GM12878 (cell line): ENCODE results near the gene RPS6KA2. TPM values are rescaled to one million over a fixed set of nuclear protein-coding genes. Genes with fewer than 3 reads are reported as not detected.

Experiments
- ATAC-seq: fragments of 200-7000 bp; cut with Tn5 transposase; 3 replicates; pipeline ENCODE4 v1.9.1; 2020; ENCODE audit warnings: mild to moderate bottlenecking, moderate library complexity
- BruUV-seq: library from RNA; stranded (reverse); fragments of 400-500 nt; replicated peaks from 2 replicates; lab custom pipeline; 2021; lab: Mats Ljungman, UMichigan
- CTCF ChIA-PET: fragments of 300-600 bp; sonication (Branson Sonifier 250); formaldehyde crosslinking; extraction: SDS; loops from one replicate; lab custom pipeline; 2021; ENCODE audit warnings: inconsistent platforms; lab: Yijun Ruan, JAX
- POLR2A ChIA-PET: fragments of 350-600 bp; formaldehyde crosslinking; extraction: SDS; loops from one replicate; lab custom pipeline; 2021; ENCODE audit warnings: inconsistent platforms; lab: Charles Lee
- RAD21 ChIA-PET: fragments of 300-600 bp; sonication (Branson Sonifier 250); formaldehyde crosslinking; loops from one replicate; lab custom pipeline; 2023; ENCODE audit warnings: antibody characterized with exemption; ENCODE audit not compliant: unreplicated experiment; lab: Charles Lee
- SMC1A ChIA-PET: fragments of 300-600 bp; sonication (Branson Sonifier 250); formaldehyde crosslinking; loops from one replicate; lab custom pipeline; 2023; ENCODE audit not compliant: unreplicated experiment, uncharacterized antibody; lab: Charles Lee
- DNase-seq: peaks from one replicate; pipeline ENCODE4 v3.0.0-alpha.2; 2011; ENCODE audit warnings: low read depth, low spot score
- FAIRE-seq: peaks from 3 replicates; lab custom pipeline; 2011; peaks lifted over from hg19 to GRCh38; lab: Jason Lieb, UNC
- H2AFZ ChIP-seq: 2 replicates; pipeline ENCODE4 v1.6.0; 2011; ENCODE audit warnings: low read depth, low read length, control low read depth; ENCODE audit not compliant: control insufficient read depth
- H3K27ac ChIP-seq: 2 replicates; pipeline ENCODE4 v1.5.1; 2011; ENCODE audit warnings: control low read depth; ENCODE audit not compliant: control insufficient read depth, insufficient read depth
- H3K27me3 ChIP-seq, 2 experiments: replicated peaks in 1 of 2; 2 replicates each; pipeline versions ENCODE4 v1.6.0 to v1.6.1; 2011; ENCODE audit warnings: low read length in 1 of 2; ENCODE audit not compliant: control insufficient read depth in 2 of 2, insufficient read depth in 2 of 2
- H3K36me3 ChIP-seq, 2 experiments: 2 replicates each; pipeline ENCODE4 v1.5.1; 2011; ENCODE audit warnings: low read length in 1 of 2; ENCODE audit not compliant: control insufficient read depth in 2 of 2, insufficient read depth in 2 of 2
- H3K4me1 ChIP-seq: 2 replicates; pipeline ENCODE4 v1.6.1; 2011; ENCODE audit warnings: mild to moderate bottlenecking, low read length, moderate library complexity, mixed read lengths; ENCODE audit not compliant: control insufficient read depth, insufficient read depth
- H3K4me2 ChIP-seq: 2 replicates; pipeline ENCODE4 v1.6.0; 2011; ENCODE audit warnings: control low read depth; ENCODE audit not compliant: control insufficient read depth, insufficient read depth
- H3K4me3 ChIP-seq: fragments of 200-600 bp; sonication (generic); 2 replicates; pipeline ENCODE4 v1.5.1; 2016
- H3K79me2 ChIP-seq: 2 replicates; pipeline ENCODE4 v1.6.0; 2011; ENCODE audit warnings: low read length; ENCODE audit not compliant: control insufficient read depth, insufficient read depth
- H3K9ac ChIP-seq: 2 replicates; pipeline ENCODE4 v1.8.0; 2011; ENCODE audit warnings: low read length, control low read depth, mixed read lengths; ENCODE audit not compliant: control insufficient read depth, insufficient read depth
- H3K9me3 ChIP-seq: replicated peaks from 3 replicates; pipeline ENCODE4 v1.5.1; 2011; ENCODE audit warnings: mild to moderate bottlenecking, low read length; ENCODE audit not compliant: control insufficient read depth, insufficient read depth
- H4K20me1 ChIP-seq: 2 replicates; pipeline ENCODE4 v1.6.0; 2011; ENCODE audit not compliant: control insufficient read depth, insufficient read depth
- ATF2 ChIP-seq: IDR thresholded peaks from 2 replicates; pipeline ENCODE4 v1.6.1; 2012; ENCODE audit warnings: low read length, inconsistent platforms
- CBX5 ChIP-seq: sonication (generic); IDR thresholded peaks from 2 replicates; pipeline ENCODE4 v1.6.1; 2016; ENCODE audit warnings: low read depth, moderate library complexity, mild to moderate bottlenecking, inconsistent platforms
- E4F1 ChIP-seq: fragments of 450-650 bp; IDR thresholded peaks from 2 replicates; pipeline ENCODE4 v1.6.1; 2018; ENCODE audit warnings: borderline replicate concordance, mild to moderate bottlenecking; ENCODE audit not compliant: partially characterized antibody
- ETV6 ChIP-seq, 2 experiments: fragments of 450-650 bp in 1 of 2; IDR thresholded peaks in 1 of 2; conservative IDR thresholded peaks in 1 of 2; 2 replicates each; pipeline ENCODE4 v1.6.1; 2014; ENCODE audit warnings: antibody characterized with exemption in 1 of 2, borderline replicate concordance in 1 of 2, low read depth in 1 of 2, mild to moderate bottlenecking in 1 of 2, moderate library complexity in 1 of 2
- IRF4 ChIP-seq: IDR thresholded peaks from 2 replicates; pipeline ENCODE4 v1.6.1; 2011; ENCODE audit warnings: low read depth, low read length
- KLF5 ChIP-seq: fragments of 450-650 bp; IDR thresholded peaks from 2 replicates; pipeline ENCODE4 v1.6.1; 2014; ENCODE audit warnings: mild to moderate bottlenecking; ENCODE audit not compliant: partially characterized antibody
- POLR2A ChIP-seq: IDR thresholded peaks from 2 replicates; pipeline ENCODE4 v1.6.1; 2011; ENCODE audit warnings: low read depth, mild to moderate bottlenecking, low read length
- SRF ChIP-seq, 2 experiments: IDR thresholded peaks; 2 replicates each; pipeline ENCODE4 v1.6.1; 2011; ENCODE audit warnings: low read depth in 2 of 2, low read length in 2 of 2, mild to moderate bottlenecking in 1 of 2, moderate library complexity in 1 of 2
- TCF12 ChIP-seq: IDR thresholded peaks from 2 replicates; pipeline ENCODE4 v1.6.1; 2011; ENCODE audit warnings: low read depth, mild to moderate bottlenecking, low read length
- ZNF687 ChIP-seq: fragments of 450-650 bp; IDR thresholded peaks from 2 replicates; pipeline ENCODE4 v1.6.1; 2017; ENCODE audit warnings: mild to moderate bottlenecking, moderate library complexity
- WGBS: methylation state at CpG from one replicate; pipeline ENCODE4 v1.1.6; 2016; ENCODE audit warnings: low lambda C conversion rate; ENCODE audit not compliant: insufficient replicate concordance, insufficient coverage; ENCODE audit errors: missing lambda C conversion rate; 5-methylcytosine and 5-hydroxymethylcytosine counted together
- in situ Hi-C: fragments of 300-500 bp; cut with MboI; formaldehyde crosslinking; loops from 9 replicates; pipeline ENCODE4 v1.14.3; 2018; ENCODE audit warnings: mixed read lengths
- intact Hi-C: fragments of 100-400 bp; cut with micrococcal nuclease; formaldehyde crosslinking; loops from one replicate; pipeline ENCODE4 v1.14.2; 2022; ENCODE audit not compliant: unreplicated experiment
- polyA plus RNA-seq, 11 experiments: library from polyadenylated mRNA; depleted of rRNA in 4 of 11; unstranded in 6 of 11; stranded (reverse) in 5 of 11; fragments of >200 nt; fragmentation: Nextera tagmentation in 4 of 11; fragmentation: Illumina TruSeq in 1 of 11; extraction: Ambion mirVana in 4 of 11; extraction: Trizol in 1 of 11; gene quantifications; 1 replicate in 1 of 11; 2 replicates in 10 of 11; pipeline versions ENCODE4 v1.2.1 to v1.2.3, GENCODE V29; 2011 to 2016; ENCODE audit warnings: inconsistent platforms in 2 of 11, missing spikeins in 2 of 11, low read depth in 1 of 11
- total RNA-seq, 4 experiments: library from RNA; depleted of rRNA in 3 of 4; stranded (reverse); fragments of >200 nt in 3 of 4; fragmentation: Illumina TruSeq in 1 of 4; extraction: Trizol in 1 of 4; gene quantifications; 2 replicates each; pipeline versions ENCODE4 v1.2.1 to v1.2.3, GENCODE V29; 2013 to 2021

Gene RPS6KA2
- total and polyA plus RNA-seq, 10 of the 15 experiments (the other 5 are each of a cell fraction or from before 2014, with no cell fraction given) = 0.02 to 1.0 (median 0.22) TPM; not detected in 1

GRCh38 chr6:166488076-166488685, 138.9 kb downstream of the RPS6KA2 start:
- under 1% methylated on average over 15 of the region's 15 CpGs for WGBS
- CTCF ChIA-PET = interaction anchor here (0.6 to 2.8 kb wide), 5 partner anchors 67 to 1380 kb away, joined by 3 to 10 read pairs (median 4); no protein-coding TSS in a partner anchor
- RAD21 ChIA-PET = interaction anchor here (0.6 kb wide), 2 partner anchors 34 to 527 kb away, joined by 3 read pairs; no protein-coding TSS in a partner anchor
- peaks cover 9% of the 10 kb centered on the region for H3K4me1 ChIP-seq
- peak overlapping the region; percentile 42; the same call in 1 of the 2 replicates for H3K4me3 ChIP-seq
- H3K9me3 ChIP-seq = peaks cover 4% of the 10 kb centered on the region; the same call in 2 of the 3 replicates
- intact Hi-C loops = no loop called here
- H3K79me2 ChIP-seq = no peaks in the 10 kb centered on the region
- FAIRE-seq (peak; percentile 98), ATAC-seq (peak; percentile 86), DNase-seq (peak; percentile 80)
- H3K36me3 ChIP-seq = no peaks in the 10 kb centered on the region
- peak overlapping the region; percentile 59 for H3K27ac ChIP-seq
- H2AFZ ChIP-seq = peak overlapping the region; percentile 75
- no peak overlapping the region for H3K9ac ChIP-seq
- no peaks in the 10 kb centered on the region for H3K27me3 ChIP-seq
- POLR2A ChIA-PET = no interaction called here
- no TSS peak for BruUV-seq
- in situ Hi-C loops = no loop called here
- H3K4me2 ChIP-seq = peak overlapping the region; percentile 17; the same call in 1 of the 2 replicates
- no peaks in the 10 kb centered on the region for H4K20me1 ChIP-seq
- SMC1A ChIA-PET = no interaction called here
- TF ChIP-seq IRF4 (0 out of 2 replicates have a peak, but pooled peaks have one; percentile 36), ZNF687 (peak; percentile 39; the same call in 1 of the 2 replicates), CBX5 (peak; percentile 56; the same call in 1 of the 2 replicates), KLF5 (peak; percentile 21), POLR2A (peak; percentile 58), SRF (IDR thresholded peaks at IDR 0.05; ENCODE audit: low read depth in 2 of 2, low read length in 2 of 2) (no peak), ATF2 (no peak), TCF12 (0 out of 2 replicates have a peak, but pooled peaks have one; percentile 8), ETV6 (conservative IDR thresholded peaks at IDR 0.05 in 1 of 2, IDR thresholded peaks at IDR 0.05 in 1 of 2; ENCODE audit: borderline replicate concordance in 1 of 2, low read depth in 1 of 2) (peak in 1 of 2 experiments; percentile 71; a peak in 2 of 4 replicates), E4F1 (no peak)
